Naive thymus-derived CD4-positive, alpha-beta T cell (primary cell): Measurements from ENCODE around the gene ZNF414. TPM values are rescaled to one million over a fixed set of nuclear protein-coding genes. Genes with fewer than 3 reads are reported as not detected.

Experiments
- ATAC-seq: fragments of 150-1000 bp; cut with Tn5 transposase; 2 replicates; pipeline ENCODE4 v1.10.0; 2021; ENCODE audit warnings: mild to moderate bottlenecking, moderate library complexity
- CTCF ChIA-PET: fragments of 350-600 bp; sonication (Branson Sonifier 250); formaldehyde crosslinking; loops from one replicate; lab custom pipeline; 2021; ENCODE audit warnings: antibody characterized with exemption; lab: Charles Lee
- POLR2A ChIA-PET: fragments of 350-600 bp; sonication (Branson Sonifier 250); formaldehyde crosslinking; loops from one replicate; lab custom pipeline; 2021; ENCODE audit warnings: antibody characterized with exemption, inconsistent platforms; lab: Charles Lee
- DNase-seq, 9 donors: peaks; one replicate each; pipeline versions ENCODE4 v3.0.0 to v3.0.0-alpha.2; 2020 to 2022; ENCODE audit warnings: mixed read lengths in 1 of 9
- H3K27ac ChIP-seq: one replicate; pipeline ENCODE4 v1.7.0; 2013; ENCODE audit warnings: mild to moderate bottlenecking, low read depth, low read length, moderate library complexity
- H3K27me3 ChIP-seq, 2 donors: one replicate each; pipeline ENCODE4 v1.7.0; 2013; ENCODE audit warnings: low read length in 2 of 2, mild to moderate bottlenecking in 2 of 2, moderate library complexity in 2 of 2; ENCODE audit not compliant: control insufficient read depth in 2 of 2, insufficient read depth in 2 of 2
- H3K36me3 ChIP-seq, 3 experiments: 1 replicate in 2 of 3; 2 replicates in 1 of 3; pipeline ENCODE4 v1.7.0; 2013; ENCODE audit warnings: low read length in 3 of 3, mild to moderate bottlenecking in 3 of 3, moderate library complexity in 1 of 3; ENCODE audit not compliant: insufficient read depth in 3 of 3, control insufficient read depth in 2 of 3
- H3K4me1 ChIP-seq, 2 donors: one replicate each; pipeline ENCODE4 v1.7.0; 2013; ENCODE audit warnings: low read length in 2 of 2, mild to moderate bottlenecking in 2 of 2, moderate library complexity in 1 of 2; ENCODE audit not compliant: control insufficient read depth in 2 of 2, insufficient read depth in 2 of 2
- H3K4me3 ChIP-seq: 2 replicates; pipeline ENCODE4 v1.7.0; 2013; ENCODE audit warnings: mild to moderate bottlenecking, low read length
- H3K9me3 ChIP-seq, 3 experiments: 1 replicate in 2 of 3; 2 replicates in 1 of 3; pipeline ENCODE4 v1.7.0; 2013; ENCODE audit warnings: low read length in 3 of 3; ENCODE audit not compliant: control insufficient read depth in 2 of 3
- H3K27ac Mint-ChIP-seq, 9 donors: one replicate each; pipeline ENCODE4 v1.8.0; 2020 to 2022; ENCODE audit warnings: mixed read lengths in 9 of 9, mild to moderate bottlenecking in 8 of 9, moderate library complexity in 5 of 9, inconsistent platforms in 2 of 9
- H3K27me3 Mint-ChIP-seq, 5 donors: one replicate each; pipeline ENCODE4 v1.8.0; 2021 to 2022; ENCODE audit warnings: mixed read lengths in 5 of 5, mild to moderate bottlenecking in 1 of 5
- H3K36me3 Mint-ChIP-seq, 5 donors: one replicate each; pipeline ENCODE4 v1.8.0; 2020 to 2022; ENCODE audit warnings: mixed read lengths in 5 of 5, mild to moderate bottlenecking in 3 of 5, inconsistent platforms in 1 of 5
- H3K4me1 Mint-ChIP-seq, 7 donors: one replicate each; pipeline ENCODE4 v1.8.0; 2020 to 2022; ENCODE audit warnings: mixed read lengths in 7 of 7, mild to moderate bottlenecking in 3 of 7, inconsistent platforms in 1 of 7
- H3K4me3 Mint-ChIP-seq, 10 donors: one replicate each; pipeline ENCODE4 v1.8.0; 2020 to 2022; ENCODE audit warnings: mild to moderate bottlenecking in 10 of 10, mixed read lengths in 10 of 10, moderate library complexity in 6 of 10, inconsistent platforms in 2 of 10
- H3K9me3 Mint-ChIP-seq, 11 donors: one replicate each; pipeline ENCODE4 v1.8.0; 2020 to 2022; ENCODE audit warnings: mixed read lengths in 11 of 11, mild to moderate bottlenecking in 4 of 11, inconsistent platforms in 1 of 11, moderate library complexity in 1 of 11
- intact Hi-C, 2 donors: fragments of 100-400 bp; cut with micrococcal nuclease; formaldehyde crosslinking; loops; one replicate each; pipeline ENCODE4 v1.15.1; 2023
- polyA plus RNA-seq, 2 donors: library from polyadenylated mRNA; unstranded; fragments of 300-500 nt; fragmentation: Illumina TruSeq; gene quantifications; one replicate each; pipeline ENCODE4 v1.2.3, GENCODE V29; 2021
- total RNA-seq, 6 experiments: library from RNA in 5 of 6; stranded (reverse) in 5 of 6; gene quantifications; 1 replicate in 5 of 6; 2 replicates in 1 of 6; pipeline ENCODE4 v1.2.3 and lab custom pipeline; 2021 to 2026

Gene ZNF414
- total and polyA plus RNA-seq, 7 experiments from 2014 or later, result 20.2 to 69.2 (median 51.1) TPM

DNA sequence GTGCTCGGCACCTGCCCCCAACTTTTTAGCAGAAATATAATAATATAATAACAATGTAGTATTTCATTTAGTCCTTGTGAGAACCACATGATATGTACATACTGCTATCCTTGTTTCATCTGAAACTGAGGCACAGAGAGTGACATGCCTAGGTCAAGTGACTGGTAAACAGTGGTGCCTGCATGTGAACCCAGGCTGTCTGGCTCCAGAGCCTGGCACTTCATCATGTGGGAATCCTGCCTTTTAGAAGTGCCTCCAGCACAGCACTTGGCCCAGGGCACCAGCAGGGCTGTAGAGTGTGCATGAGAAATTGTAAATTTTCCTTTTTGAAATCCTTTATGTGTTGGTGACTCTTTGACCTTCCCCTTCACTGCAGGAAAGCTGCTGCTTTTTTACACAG, 39.0 kb downstream of the ZNF414 start:
- no peak for ATAC-seq
- H3K4me1 ChIP-seq, result peaks cover 8 to 9% of the 10 kb centered on the region in 2 donors
- DNase-seq, result no peak
- H3K4me3 ChIP-seq, result no peak overlapping the region
- CTCF ChIA-PET, result no interaction called here
- Mint-ChIP-seq H3K27me3 (no peaks in the 10 kb centered on the region), H3K4me3 (no peak overlapping the region), H3K27ac (peak overlapping the region in 3 of 9 donors; percentile 24 to 80 (median 51)), H3K9me3 (no peaks in the 10 kb centered on the region), H3K36me3 (peaks cover 0 to 43% (median 20%) of the 10 kb centered on the region in 5 donors), H3K4me1 (peaks cover 23 to 59% (median 53%) of the 10 kb centered on the region in 7 donors)
- no peak overlapping the region for H3K27ac ChIP-seq
- no peaks in the 10 kb centered on the region for H3K27me3 ChIP-seq
- no peaks in the 10 kb centered on the region for H3K9me3 ChIP-seq
- intact Hi-C loops, result loop anchor here in 1 of 2 donors (5.0 kb wide), 1 partner anchor 42 kb away; no protein-coding TSS in a partner anchor
- POLR2A ChIA-PET, result no interaction called here
- peaks cover 22 to 80% (median 28%) of the 10 kb centered on the region in 3 experiments for H3K36me3 ChIP-seq

DNA sequence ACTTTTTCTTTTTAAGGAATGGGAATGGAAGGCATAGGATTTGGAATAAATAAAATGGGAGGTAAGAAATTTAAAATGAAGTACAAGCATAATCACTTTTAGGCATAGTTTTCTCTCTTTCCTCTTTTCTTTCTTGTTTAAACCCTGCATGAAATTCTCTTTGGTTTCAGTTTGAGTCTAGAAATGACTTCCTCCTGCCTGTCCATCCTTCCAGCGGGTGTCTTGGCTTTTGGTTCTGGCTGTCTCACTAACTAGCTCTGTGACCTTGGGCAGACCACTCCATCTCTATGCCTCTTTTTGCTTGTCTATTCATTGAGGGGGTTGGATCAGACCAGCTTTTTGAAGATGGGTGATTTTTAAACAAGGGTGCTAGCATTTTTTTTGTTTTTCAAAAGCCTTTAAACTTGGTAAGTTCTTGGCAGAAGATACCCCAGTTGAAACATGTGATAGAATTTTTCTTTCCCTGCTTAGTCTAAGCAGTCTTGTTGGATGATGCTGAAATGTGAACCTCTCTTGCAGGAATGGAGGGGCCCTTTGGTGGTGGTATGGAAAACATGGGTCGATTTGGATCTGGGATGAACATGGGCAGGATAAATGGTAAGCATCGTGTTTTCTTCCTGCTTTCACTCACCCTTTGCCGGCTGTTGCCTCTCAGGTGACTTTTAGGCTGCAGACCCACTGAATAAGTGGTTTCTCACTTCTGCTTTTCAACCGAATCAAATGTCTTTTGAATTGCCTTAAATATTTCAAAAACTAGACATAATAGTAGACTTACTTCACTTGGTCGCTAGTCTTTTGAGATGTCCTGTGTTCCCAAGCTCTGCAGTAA, 40.1 kb downstream of the ZNF414 start:
- peak overlapping the region in 1 of 10 donors; percentile 4 for H3K4me3 Mint-ChIP-seq
- H3K27me3 Mint-ChIP-seq, result no peaks in the 10 kb centered on the region
- no peak overlapping the region for H3K4me3 ChIP-seq
- DNase-seq (no peak), ATAC-seq (no peak)
- H3K4me1 ChIP-seq, result peaks cover 8 to 9% of the 10 kb centered on the region in 2 donors
- H3K27me3 ChIP-seq, result no peaks in the 10 kb centered on the region
- H3K9me3 ChIP-seq, result no peaks in the 10 kb centered on the region
- no peaks in the 10 kb centered on the region for H3K9me3 Mint-ChIP-seq
- peaks cover 3 to 55% (median 27%) of the 10 kb centered on the region in 5 donors for H3K36me3 Mint-ChIP-seq
- ChIA-PET CTCF (interaction anchor here (0.7 kb wide), 1 partner anchor 10 kb away, joined by 3 read pairs; no protein-coding TSS in a partner anchor), POLR2A (interaction anchor here (0.6 to 1.0 kb wide), 3 partner anchors 11 to 84 kb away, joined by 3 to 4 read pairs (median 4); no protein-coding TSS in a partner anchor)
- peaks cover 29 to 91% (median 40%) of the 10 kb centered on the region in 3 experiments for H3K36me3 ChIP-seq
- H3K4me1 Mint-ChIP-seq, result peaks cover 23 to 59% (median 52%) of the 10 kb centered on the region in 7 donors
- no peak overlapping the region for H3K27ac ChIP-seq
- H3K27ac Mint-ChIP-seq, result peak overlapping the region; percentile 48 to 87 (median 59)
- intact Hi-C loops, result no loop called here

DNA sequence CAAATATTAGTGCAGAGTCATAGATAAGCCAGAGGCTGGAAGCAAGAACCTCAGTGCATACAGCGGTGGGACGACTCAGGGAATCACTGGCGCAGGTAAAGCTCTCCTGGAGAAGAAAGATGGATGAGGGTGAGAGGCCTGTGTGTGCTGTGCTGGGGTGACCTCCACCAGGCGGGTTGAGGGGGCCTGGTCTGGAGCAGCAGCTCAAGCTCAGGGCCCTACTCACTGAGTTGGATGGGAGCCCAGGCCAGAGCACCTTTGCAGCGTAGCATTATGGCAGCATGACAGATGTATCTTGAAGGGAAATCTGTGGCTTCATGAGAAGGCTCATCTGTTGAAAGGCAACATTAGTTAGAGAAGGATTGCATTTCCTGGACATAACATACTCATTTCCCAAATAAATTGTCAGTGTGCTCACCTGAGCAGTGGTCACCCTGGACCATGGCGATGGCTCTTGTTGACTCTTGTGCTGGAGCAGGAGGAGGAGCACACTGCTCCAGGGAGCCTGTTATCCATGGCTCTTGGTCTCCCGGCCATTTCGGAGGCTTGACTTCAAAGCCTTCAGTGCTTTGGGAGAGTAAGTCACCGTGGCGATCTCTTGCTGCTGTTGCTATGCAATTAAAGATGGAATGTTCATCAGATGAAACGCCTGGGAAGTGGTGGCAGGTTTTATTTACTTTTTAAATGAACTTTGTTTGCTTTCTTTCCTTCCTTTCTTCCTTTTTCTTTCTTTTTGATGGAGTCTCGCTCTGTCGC, 44.2 kb downstream of the ZNF414 start:
- ATAC-seq (no peak), DNase-seq (no peak)
- Mint-ChIP-seq H3K27me3 (no peaks in the 10 kb centered on the region), H3K9me3 (no peaks in the 10 kb centered on the region), H3K27ac (peak overlapping the region in 6 of 9 donors; percentile 16 to 80 (median 50)), H3K4me3 (no peak overlapping the region), H3K36me3 (peaks cover 19 to 73% (median 51%) of the 10 kb centered on the region in 5 donors), H3K4me1 (peaks cover 6 to 51% (median 37%) of the 10 kb centered on the region in 7 donors)
- ChIA-PET POLR2A (no interaction called here), CTCF (no interaction called here)
- Histone ChIP-seq H3K27ac (no peak overlapping the region), H3K9me3 (no peaks in the 10 kb centered on the region), H3K4me1 (no peaks in the 10 kb centered on the region), H3K36me3 (peaks cover 60 to 98% (median 64%) of the 10 kb centered on the region in 3 experiments), H3K4me3 (no peak overlapping the region), H3K27me3 (no peaks in the 10 kb centered on the region)
- intact Hi-C loops, result no loop called here

DNA sequence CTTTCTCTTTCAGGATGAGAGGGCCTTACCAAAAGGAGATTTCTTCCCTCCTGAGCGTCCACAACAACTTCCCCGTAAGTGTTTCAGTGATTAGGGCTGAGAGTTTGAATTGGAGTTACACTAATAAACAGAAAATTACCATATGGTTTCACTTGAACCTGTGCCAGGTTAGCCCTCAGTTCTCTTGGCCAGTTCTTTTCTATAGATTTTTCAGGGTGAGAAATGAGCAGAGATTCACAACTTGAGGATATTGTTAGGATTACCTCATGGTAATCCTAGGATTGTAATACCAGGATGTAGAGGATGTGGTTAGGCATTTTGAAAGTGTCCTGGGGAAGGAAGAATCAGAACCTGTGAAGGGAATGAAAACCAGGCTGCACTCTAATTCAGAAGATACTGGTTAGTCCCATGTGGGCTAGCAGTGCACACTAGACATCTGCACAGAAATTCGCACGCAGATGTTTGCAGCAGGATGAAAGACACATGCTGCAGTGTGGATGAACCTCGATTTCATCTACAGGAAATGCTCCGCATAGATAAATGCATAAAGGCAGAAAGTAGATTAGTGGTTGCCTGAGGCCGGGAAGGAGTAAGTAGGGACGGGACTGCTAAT, 45.1 kb downstream of the ZNF414 start:
- intact Hi-C loops, result no loop called here
- peaks cover 6 to 48% (median 32%) of the 10 kb centered on the region in 7 donors for H3K4me1 Mint-ChIP-seq
- H3K27me3 Mint-ChIP-seq, result no peaks in the 10 kb centered on the region
- Histone ChIP-seq H3K27me3 (no peaks in the 10 kb centered on the region), H3K27ac (no peak overlapping the region), H3K9me3 (no peaks in the 10 kb centered on the region), H3K36me3 (peaks cover 63 to 99% (median 68%) of the 10 kb centered on the region in 3 experiments), H3K4me3 (no peak overlapping the region), H3K4me1 (no peaks in the 10 kb centered on the region)
- H3K36me3 Mint-ChIP-seq, result peaks cover 19 to 73% (median 50%) of the 10 kb centered on the region in 5 donors
- POLR2A ChIA-PET, result no interaction called here
- CTCF ChIA-PET, result no interaction called here
- no peaks in the 10 kb centered on the region for H3K9me3 Mint-ChIP-seq
- DNase-seq, result no peak
- no peak for ATAC-seq
- no peak overlapping the region for H3K4me3 Mint-ChIP-seq
- peak overlapping the region in 7 of 9 donors; percentile 4 to 80 (median 34) for H3K27ac Mint-ChIP-seq

GRCh38 chr19:8468124-8468523, 45.8 kb downstream of the ZNF414 start:
- DNase-seq (no peak), ATAC-seq (no peak)
- intact Hi-C loops, result no loop called here
- ChIA-PET POLR2A (interaction anchor here (0.8 kb wide), 1 partner anchor 10 kb away, joined by 10 read pairs; no protein-coding TSS in a partner anchor), CTCF (no interaction called here)
- Mint-ChIP-seq H3K36me3 (peaks cover 23 to 73% (median 49%) of the 10 kb centered on the region in 5 donors), H3K9me3 (no peaks in the 10 kb centered on the region), H3K4me3 (no peak overlapping the region), H3K27ac (no peak overlapping the region), H3K4me1 (peaks cover 7 to 45% (median 34%) of the 10 kb centered on the region in 7 donors), H3K27me3 (no peaks in the 10 kb centered on the region)
- H3K4me3 ChIP-seq, result no peak overlapping the region
- peaks cover 59 to 100% (median 67%) of the 10 kb centered on the region in 3 experiments for H3K36me3 ChIP-seq
- H3K4me1 ChIP-seq, result no peaks in the 10 kb centered on the region
- no peaks in the 10 kb centered on the region for H3K9me3 ChIP-seq
- no peak overlapping the region for H3K27ac ChIP-seq
- H3K27me3 ChIP-seq, result no peaks in the 10 kb centered on the region

- intact Hi-C loops, result no loop called here
- ATAC-seq, result no peak
- H3K9me3 Mint-ChIP-seq, result no peaks in the 10 kb centered on the region
- Histone ChIP-seq H3K9me3 (no peaks in the 10 kb centered on the region), H3K27me3 (no peaks in the 10 kb centered on the region), H3K27ac (no peak overlapping the region), H3K4me1 (peaks cover 0 to 5% of the 10 kb centered on the region in 2 donors), H3K36me3 (peaks cover 48 to 96% (median 60%) of the 10 kb centered on the region in 3 experiments), H3K4me3 (no peak overlapping the region)
- H3K36me3 Mint-ChIP-seq, result peaks cover 23 to 81% (median 49%) of the 10 kb centered on the region in 5 donors
- peaks cover 18 to 64% (median 45%) of the 10 kb centered on the region in 7 donors for H3K4me1 Mint-ChIP-seq
- ChIA-PET POLR2A (no interaction called here), CTCF (no interaction called here)
- peak overlapping the region in 2 of 9 donors; percentile 40 to 54 for H3K27ac Mint-ChIP-seq
- no peak for DNase-seq
- no peaks in the 10 kb centered on the region for H3K27me3 Mint-ChIP-seq
- H3K4me3 Mint-ChIP-seq, result no peak overlapping the region
Measured at GRCh38 chr19:8466018-8466417, 47.9 kb downstream of the ZNF414 start.
